ENCODE data around the gene PPP2R3B. TPM values are rescaled to one million over a fixed set of nuclear protein-coding genes. Genes with fewer than 3 reads are reported as not detected.
A peak's percentile ranks its signal among the peaks of the same experiment; 100 is the strongest.
"Not testable (repeated sequence)": the region's sequence is repeated elsewhere in the genome, so short reads cannot be mapped to it uniquely, and the experiment has no call there.

The PPP2R3B gene
- total RNA-seq, 1 donor = 9.1 TPM

DNA sequence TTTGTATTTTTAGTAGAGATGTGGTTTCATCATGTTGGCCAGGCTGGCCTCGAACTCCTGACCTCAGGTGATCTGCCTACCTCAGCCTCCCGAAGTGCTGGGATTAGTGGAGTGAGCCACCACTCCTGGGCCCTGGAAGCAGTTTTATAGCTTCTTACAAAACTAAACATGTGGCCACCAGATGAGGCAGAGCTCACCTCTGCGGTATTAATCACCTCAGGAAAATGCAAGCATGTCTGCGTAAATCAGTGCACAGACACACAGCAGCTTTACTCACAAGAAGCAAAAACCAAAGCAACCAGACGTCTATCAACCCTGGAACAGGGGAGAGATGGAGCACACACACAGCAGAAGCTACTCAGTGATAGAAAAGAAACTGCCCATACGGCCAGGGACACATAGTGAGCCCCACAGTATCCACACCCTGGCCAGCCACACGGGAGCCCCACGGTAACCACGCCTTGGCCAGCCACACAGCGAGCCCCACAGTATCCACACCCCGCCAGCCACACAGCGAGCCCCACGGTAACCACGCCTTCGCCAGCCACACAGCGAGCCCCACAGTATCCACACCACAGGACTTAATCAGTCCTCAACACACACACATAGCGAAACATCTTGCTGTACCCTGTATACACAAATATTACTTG lies 30.2 kb downstream of the PPP2R3B start:
- no peak overlapping the region for H3K4me3 ChIP-seq (ENCODE audit: low read depth, low read length)
- TF ChIP-seq, protein P1, sequence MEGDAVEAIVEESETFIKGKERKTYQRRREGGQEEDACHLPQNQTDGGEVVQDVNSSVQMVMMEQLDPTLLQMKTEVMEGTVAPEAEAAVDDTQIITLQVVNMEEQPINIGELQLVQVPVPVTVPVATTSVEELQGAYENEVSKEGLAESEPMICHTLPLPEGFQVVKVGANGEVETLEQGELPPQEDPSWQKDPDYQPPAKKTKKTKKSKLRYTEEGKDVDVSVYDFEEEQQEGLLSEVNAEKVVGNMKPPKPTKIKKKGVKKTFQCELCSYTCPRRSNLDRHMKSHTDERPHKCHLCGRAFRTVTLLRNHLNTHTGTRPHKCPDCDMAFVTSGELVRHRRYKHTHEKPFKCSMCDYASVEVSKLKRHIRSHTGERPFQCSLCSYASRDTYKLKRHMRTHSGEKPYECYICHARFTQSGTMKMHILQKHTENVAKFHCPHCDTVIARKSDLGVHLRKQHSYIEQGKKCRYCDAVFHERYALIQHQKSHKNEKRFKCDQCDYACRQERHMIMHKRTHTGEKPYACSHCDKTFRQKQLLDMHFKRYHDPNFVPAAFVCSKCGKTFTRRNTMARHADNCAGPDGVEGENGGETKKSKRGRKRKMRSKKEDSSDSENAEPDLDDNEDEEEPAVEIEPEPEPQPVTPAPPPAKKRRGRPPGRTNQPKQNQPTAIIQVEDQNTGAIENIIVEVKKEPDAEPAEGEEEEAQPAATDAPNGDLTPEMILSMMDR (IDR thresholded peaks at IDR 0.05; ENCODE audit: insufficient read depth, low read depth, low read length) = no peak
- DNase-seq (ENCODE audit: low read depth) = peak; percentile 83

DNA sequence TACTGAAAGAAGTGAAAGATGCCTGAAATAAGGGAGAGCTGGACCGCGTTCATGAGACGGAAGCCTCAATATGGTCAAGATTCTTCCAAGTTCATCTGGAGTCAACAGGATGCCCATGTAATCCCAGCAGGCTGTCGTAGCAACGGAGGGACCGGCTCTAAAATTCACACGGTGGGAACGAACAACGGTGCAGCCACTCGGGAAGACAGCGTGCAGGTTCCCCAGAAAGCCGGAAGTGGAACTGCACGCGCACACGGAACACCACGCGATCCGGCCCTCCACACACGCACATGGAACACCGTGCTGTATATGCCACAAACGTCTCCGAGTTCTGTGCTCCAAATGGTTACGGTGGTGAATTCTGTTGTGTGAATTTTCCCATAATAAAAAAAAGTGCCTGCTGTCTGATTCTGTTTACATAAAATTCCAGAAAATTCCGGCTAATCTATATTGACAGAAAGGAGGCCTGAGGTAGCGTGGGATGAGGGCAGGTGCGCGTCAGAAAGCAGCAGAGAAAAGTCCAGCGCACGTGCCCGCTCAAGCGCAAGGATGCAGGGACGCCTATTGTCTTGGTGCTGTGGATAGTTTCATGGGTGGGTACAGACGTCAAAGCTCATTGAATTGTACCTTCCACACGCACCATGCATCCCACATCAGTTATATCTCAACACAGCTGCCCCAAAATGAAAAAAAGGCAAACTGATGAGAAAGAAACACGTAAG lies 31.2 kb downstream of the PPP2R3B start:
- TF ChIP-seq, protein P1 (IDR thresholded peaks at IDR 0.05; ENCODE audit: insufficient read depth, low read depth, low read length) = no peak
- no peak overlapping the region for H3K4me3 ChIP-seq (ENCODE audit: low read depth, low read length)
- no peak for DNase-seq (ENCODE audit: low read depth)

DNA sequence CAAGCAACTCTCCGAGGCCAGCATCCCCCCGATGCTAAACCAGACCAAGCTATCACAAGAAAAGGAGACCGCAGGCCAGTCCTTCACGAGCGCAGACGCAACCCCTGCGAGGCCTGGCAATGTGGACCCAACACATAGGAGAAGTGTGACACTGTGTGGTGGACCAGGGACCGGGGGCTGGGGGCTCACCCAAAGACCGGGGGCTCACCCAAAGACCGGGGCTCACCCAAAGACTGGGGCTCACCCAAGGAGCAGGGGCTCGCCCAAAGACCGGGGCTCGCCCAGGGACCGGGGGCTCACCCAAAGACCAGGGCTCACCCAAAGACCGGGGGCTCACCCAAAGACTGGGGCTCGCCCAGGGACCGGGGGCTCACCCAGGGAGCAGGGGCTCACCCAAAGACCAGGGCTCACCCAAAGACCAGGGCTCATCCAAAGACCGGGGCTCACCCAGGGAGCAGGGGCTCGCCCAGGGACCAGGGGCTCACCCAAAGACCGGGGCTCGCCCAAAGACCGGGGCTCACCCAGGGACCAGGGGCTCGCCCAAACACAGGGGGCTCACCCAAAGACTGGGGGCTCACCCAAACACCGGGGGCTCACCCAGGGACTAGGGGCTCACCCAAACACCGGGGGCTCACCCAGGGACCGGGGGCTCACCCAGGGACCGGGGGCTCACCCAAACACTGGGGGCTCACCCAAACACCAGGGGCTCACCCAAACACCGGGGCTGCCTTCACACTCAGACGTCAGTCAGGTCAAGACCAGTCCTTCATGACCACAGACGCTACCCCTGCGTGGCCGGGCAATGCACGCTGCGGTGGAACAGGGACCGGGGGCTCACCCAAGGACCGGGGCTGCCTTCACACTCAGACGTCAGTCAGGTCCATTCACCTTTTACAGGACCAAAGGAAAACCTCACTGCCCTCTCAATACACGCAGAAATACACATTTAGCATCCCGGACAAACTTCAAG lies 32.9 kb downstream of the PPP2R3B start:
- DNase-seq (ENCODE audit: low read depth) = no peak
- no peak overlapping the region for H3K4me3 ChIP-seq (ENCODE audit: low read depth, low read length)
- TF ChIP-seq, protein P1 (IDR thresholded peaks at IDR 0.05; ENCODE audit: insufficient read depth, low read depth, low read length) = no peak

- DNase-seq (ENCODE audit: low read depth) = no peak
- TF ChIP-seq, protein P1 (IDR thresholded peaks at IDR 0.05; ENCODE audit: insufficient read depth, low read depth, low read length) = no peak
- no peak overlapping the region for H3K4me3 ChIP-seq (ENCODE audit: low read depth, low read length)
Observed at GRCh38 chrX:352582-353314, 34.0 kb downstream of the PPP2R3B start.

DNA sequence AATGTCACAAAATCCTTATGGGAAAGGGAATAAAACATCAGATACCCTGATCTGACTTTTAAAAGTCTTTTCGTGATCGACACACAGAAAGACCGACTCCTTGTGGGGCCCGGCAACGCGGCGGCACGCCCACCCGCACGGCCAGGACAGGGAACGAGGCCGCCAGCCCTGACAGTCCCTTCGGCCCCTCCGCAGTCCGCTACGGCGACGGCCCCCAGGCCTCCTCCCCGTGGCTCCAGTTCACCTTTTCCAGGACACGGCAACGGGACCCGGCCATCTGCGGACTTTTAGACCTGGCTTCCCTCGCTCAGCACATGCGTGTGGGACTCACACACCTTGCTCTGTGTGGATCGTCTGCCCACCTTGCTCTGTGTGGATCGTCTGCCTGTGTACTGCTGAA lies 34.5 kb downstream of the PPP2R3B start:
- TF ChIP-seq, protein P1 (IDR thresholded peaks at IDR 0.05; ENCODE audit: insufficient read depth, low read depth, low read length) = no peak
- no peak for DNase-seq (ENCODE audit: low read depth)
- no peak overlapping the region for H3K4me3 ChIP-seq (ENCODE audit: low read depth, low read length)

GRCh38 chrX:351736-352135 lies 35.0 kb downstream of the PPP2R3B start:
- TF ChIP-seq, protein P1 (IDR thresholded peaks at IDR 0.05; ENCODE audit: insufficient read depth, low read depth, low read length) = no peak
- DNase-seq (ENCODE audit: low read depth) = no peak
- no peak overlapping the region for H3K4me3 ChIP-seq (ENCODE audit: low read depth, low read length)

GRCh38 chrX:351324-351641 lies 35.4 kb downstream of the PPP2R3B start:
- not testable (repeated sequence) for DNase-seq (ENCODE audit: low read depth)

More at GRCh38 chrX:351324-351641, 35.4 kb downstream of the PPP2R3B start:
- H3K4me3 ChIP-seq (ENCODE audit: low read depth, low read length) = not testable (repeated sequence)

Measured in fibroblast of villous mesenchyme (primary cell).